H9 (cell line): ENCODE measurements around the gene SLC2A14. TPM values are rescaled to one million over a fixed set of nuclear protein-coding genes. Genes with fewer than 3 reads are reported as not detected.
"Not testable (repeated sequence)": the region's sequence is repeated elsewhere in the genome, so short reads cannot be mapped to it uniquely, and the experiment has no call there.

Source experiments
- DNase-seq: peaks from one replicate; pipeline ENCODE4 v3.0.0-alpha.2; 2017
- H2AFZ ChIP-seq: one replicate; pipeline ENCODE4 v1.6.1; 2013; ENCODE audit warnings: mild to moderate bottlenecking, low read length, control low read depth, moderate library complexity
- H2AK5ac ChIP-seq: 2 replicates; pipeline ENCODE4 v1.6.1; 2013; ENCODE audit warnings: low read length, control low read depth, mixed read lengths; ENCODE audit not compliant: insufficient read length
- H2BK120ac ChIP-seq: one replicate; pipeline ENCODE4 v1.6.1; 2013; ENCODE audit warnings: low read depth, mild to moderate bottlenecking, low read length, control low read depth, inconsistent platforms; ENCODE audit not compliant: poor library complexity, severe bottlenecking
- H2BK12ac ChIP-seq: 2 replicates; pipeline ENCODE4 v1.6.1; 2013; ENCODE audit warnings: low read length, control low read depth, mixed read lengths, low read depth; ENCODE audit not compliant: insufficient read length
- H2BK15ac ChIP-seq: 2 replicates; pipeline ENCODE4 v1.6.1; 2013; ENCODE audit warnings: low read depth, low read length, control low read depth
- H2BK20ac ChIP-seq: one replicate; pipeline ENCODE4 v1.6.1; 2013; ENCODE audit warnings: low read depth, mild to moderate bottlenecking, low read length, control low read depth, inconsistent platforms; ENCODE audit not compliant: poor library complexity, severe bottlenecking
- H2BK5ac ChIP-seq: 2 replicates; pipeline ENCODE4 v1.6.1; 2013; ENCODE audit warnings: low read length, control low read depth, mixed read lengths; ENCODE audit not compliant: insufficient read length
- H3K14ac ChIP-seq: 2 replicates; pipeline ENCODE4 v1.6.1; 2013; ENCODE audit warnings: low read length, control low read depth; ENCODE audit not compliant: insufficient read depth
- H3K18ac ChIP-seq: 2 replicates; pipeline ENCODE4 v1.6.1; 2013; ENCODE audit warnings: low read depth, mild to moderate bottlenecking, mixed read lengths, low read length, control low read depth; ENCODE audit not compliant: insufficient read length
- H3K23ac ChIP-seq: 2 replicates; pipeline ENCODE4 v1.6.1; 2013; ENCODE audit warnings: low read length, control low read depth, mixed read lengths, low read depth; ENCODE audit not compliant: insufficient read length
- H3K23me2 ChIP-seq: 2 replicates; pipeline ENCODE4 v1.6.1; 2013; ENCODE audit warnings: low read depth, mild to moderate bottlenecking, mixed read lengths, low read length, control low read depth; ENCODE audit not compliant: insufficient read length, poor library complexity, severe bottlenecking
- H3K27ac ChIP-seq: 2 replicates; pipeline ENCODE4 v1.5.1; 2013; ENCODE audit warnings: low read length, control low read depth, mixed read lengths, low read depth; ENCODE audit not compliant: insufficient read length
- H3K27me3 ChIP-seq: 2 replicates; pipeline ENCODE4 v1.6.1; 2013; ENCODE audit warnings: low read length, control low read depth, inconsistent platforms; ENCODE audit not compliant: insufficient read depth
- H3K4ac ChIP-seq: 2 replicates; pipeline ENCODE4 v1.6.1; 2013; ENCODE audit warnings: low read depth, mild to moderate bottlenecking, control low read depth, inconsistent platforms, low read length, moderate library complexity
- H3K4me1 ChIP-seq: 2 replicates; pipeline ENCODE4 v1.6.1; 2013; ENCODE audit warnings: low read length, control low read depth, inconsistent platforms; ENCODE audit not compliant: insufficient read depth
- H3K4me2 ChIP-seq: 2 replicates; pipeline ENCODE4 v1.6.1; 2013; ENCODE audit warnings: low read length, control low read depth, mixed read lengths; ENCODE audit not compliant: insufficient read length, insufficient read depth
- H3K56ac ChIP-seq: 2 replicates; pipeline ENCODE4 v1.6.1; 2013; ENCODE audit warnings: low read depth, mild to moderate bottlenecking, mixed read lengths, low read length, control low read depth; ENCODE audit not compliant: insufficient read length
- H3K79me1 ChIP-seq: 2 replicates; pipeline ENCODE4 v1.6.1; 2013; ENCODE audit warnings: low read depth, mild to moderate bottlenecking, moderate library complexity, low read length, control low read depth, inconsistent platforms; ENCODE audit not compliant: insufficient read depth, poor library complexity, severe bottlenecking
- H3K79me2 ChIP-seq: 2 replicates; pipeline ENCODE4 v1.6.1; 2013; ENCODE audit warnings: low read length, control low read depth, inconsistent platforms; ENCODE audit not compliant: insufficient read depth
- H3K9ac ChIP-seq: 2 replicates; pipeline ENCODE4 v1.6.1; 2013; ENCODE audit warnings: low read length, control low read depth, mixed read lengths; ENCODE audit not compliant: insufficient read length; ENCODE audit errors: extremely low read depth
- H3K9me3 ChIP-seq: one replicate; pipeline ENCODE4 v1.6.1; 2013; ENCODE audit warnings: low read depth, low read length, inconsistent platforms; ENCODE audit not compliant: control insufficient read depth
- H3T11ph ChIP-seq: one replicate; pipeline ENCODE4 v1.6.1; 2013; ENCODE audit warnings: mild to moderate bottlenecking, low read length, control low read depth, inconsistent platforms
- H4K20me1 ChIP-seq: one replicate; pipeline ENCODE4 v1.6.1; 2013; ENCODE audit not compliant: control insufficient read depth, insufficient read length, insufficient read depth
- H4K5ac ChIP-seq: 2 replicates; pipeline ENCODE4 v1.6.1; 2013; ENCODE audit warnings: low read depth, mild to moderate bottlenecking, mixed read lengths, low read length, control low read depth; ENCODE audit not compliant: insufficient read length
- H4K8ac ChIP-seq: replicated peaks from 2 replicates; pipeline ENCODE4 v1.6.1; 2013; ENCODE audit warnings: low read length, control low read depth, mixed read lengths, low read depth; ENCODE audit not compliant: insufficient read length
- H4K91ac ChIP-seq: 2 replicates; pipeline ENCODE4 v1.6.1; 2013; ENCODE audit warnings: low read depth, mild to moderate bottlenecking, moderate library complexity, mixed read lengths, low read length, control low read depth; ENCODE audit not compliant: insufficient read length
- H3K27ac Mint-ChIP-seq, 3 experiments: 2 replicates in 2 of 3; 3 replicates in 1 of 3; pipeline ENCODE4 v1.8.0; 2020 to 2021; ENCODE audit warnings: mixed read lengths in 3 of 3, mild to moderate bottlenecking in 1 of 3, moderate library complexity in 1 of 3
- H3K27me3 Mint-ChIP-seq: 2 replicates; pipeline ENCODE4 v1.8.0; 2021; ENCODE audit warnings: low read depth, mild to moderate bottlenecking, moderate library complexity, mixed read lengths
- H3K36me3 Mint-ChIP-seq, 3 experiments: 2 replicates in 2 of 3; 3 replicates in 1 of 3; pipeline ENCODE4 v1.8.0; 2020 to 2021; ENCODE audit warnings: low read depth in 3 of 3, mixed read lengths in 3 of 3; ENCODE audit not compliant: insufficient read depth in 1 of 3
- H3K4me1 Mint-ChIP-seq, 2 experiments: 2 replicates each; pipeline ENCODE4 v1.8.0; 2020; ENCODE audit warnings: mixed read lengths in 2 of 2
- H3K4me3 Mint-ChIP-seq, 2 experiments: 2 replicates in 1 of 2; 3 replicates in 1 of 2; pipeline ENCODE4 v1.8.0; 2020 to 2021; ENCODE audit warnings: mild to moderate bottlenecking in 2 of 2, mixed read lengths in 2 of 2, moderate library complexity in 1 of 2
- H3K9me3 Mint-ChIP-seq, 2 experiments: 2 replicates in 1 of 2; 3 replicates in 1 of 2; pipeline ENCODE4 v1.8.0; 2020; ENCODE audit warnings: mild to moderate bottlenecking in 2 of 2, mixed read lengths in 2 of 2, moderate library complexity in 1 of 2
- WGBS: extraction: QIAGEN DNeasy Blood & Tissue Kit; methylation state at CpG from one replicate; pipeline ENCODE4 v1.1.7; 2013; ENCODE audit warnings: missing lambda C conversion rate, low lambda C conversion rate, mixed read lengths; ENCODE audit not compliant: insufficient read length; ENCODE audit errors: extremely low coverage; 5-methylcytosine and 5-hydroxymethylcytosine counted together
- total RNA-seq: library from RNA; stranded (reverse); gene quantifications from 2 replicates; pipeline ENCODE4 v1.2.1, GENCODE V29; 2021
- TF ChIP-seq, protein P1 (sequence below): fragments of 200-600 bp; sonication (generic); conservative IDR thresholded peaks from 3 replicates; pipeline ENCODE4 v1.8.0; 2021; ENCODE audit warnings: antibody characterized with exemption, mild to moderate bottlenecking

The SLC2A14 gene
- total RNA-seq, 1 experiment from 2014 or later: 19.1 TPM

GRCh38 chr12:7806863-7807487 lies 65.7 kb downstream of the SLC2A14 start:
- Histone ChIP-seq H3K14ac (no peak overlapping the region), H3K4me2 (no peak overlapping the region), H2BK20ac (no peak overlapping the region), H2AK5ac (no peak overlapping the region), H4K8ac (no peak overlapping the region), H3K9me3 (no peaks in the 10 kb centered on the region), H3K79me2 (no peaks in the 10 kb centered on the region), H2BK15ac (no peak overlapping the region), H2BK5ac (no peak overlapping the region), H3K27ac (no peak overlapping the region), H4K91ac (no peak overlapping the region), H3K27me3 (no peaks in the 10 kb centered on the region), H3K79me1 (no peaks in the 10 kb centered on the region), H3K18ac (no peak overlapping the region), H3K4ac (no peak overlapping the region), H2AFZ (no peak overlapping the region), H4K5ac (no peak overlapping the region), H4K20me1 (no peaks in the 10 kb centered on the region), H3K23me2 (no peaks in the 10 kb centered on the region), H2BK12ac (no peak overlapping the region), H2BK120ac (no peak overlapping the region), H3K56ac (no peak overlapping the region), H3K9ac (no peak overlapping the region), H3T11ph (no peak overlapping the region), H3K4me1 (no peaks in the 10 kb centered on the region; the same call in 1 of the 2 replicates), H3K23ac (no peak overlapping the region)
- Mint-ChIP-seq H3K9me3 (no peaks in the 10 kb centered on the region), H3K4me1 (peaks cover 11 to 19% of the 10 kb centered on the region in 2 experiments), H3K27ac (no peak overlapping the region; a peak in 3 of 7 replicates), H3K36me3 (peaks cover 8 to 11% (median 10%) of the 10 kb centered on the region in 3 experiments; a peak in 4 of 7 replicates), H3K27me3 (no peaks in the 10 kb centered on the region), H3K4me3 (no peak overlapping the region)
- peak; percentile 87 for DNase-seq
- TF ChIP-seq, protein P1, sequence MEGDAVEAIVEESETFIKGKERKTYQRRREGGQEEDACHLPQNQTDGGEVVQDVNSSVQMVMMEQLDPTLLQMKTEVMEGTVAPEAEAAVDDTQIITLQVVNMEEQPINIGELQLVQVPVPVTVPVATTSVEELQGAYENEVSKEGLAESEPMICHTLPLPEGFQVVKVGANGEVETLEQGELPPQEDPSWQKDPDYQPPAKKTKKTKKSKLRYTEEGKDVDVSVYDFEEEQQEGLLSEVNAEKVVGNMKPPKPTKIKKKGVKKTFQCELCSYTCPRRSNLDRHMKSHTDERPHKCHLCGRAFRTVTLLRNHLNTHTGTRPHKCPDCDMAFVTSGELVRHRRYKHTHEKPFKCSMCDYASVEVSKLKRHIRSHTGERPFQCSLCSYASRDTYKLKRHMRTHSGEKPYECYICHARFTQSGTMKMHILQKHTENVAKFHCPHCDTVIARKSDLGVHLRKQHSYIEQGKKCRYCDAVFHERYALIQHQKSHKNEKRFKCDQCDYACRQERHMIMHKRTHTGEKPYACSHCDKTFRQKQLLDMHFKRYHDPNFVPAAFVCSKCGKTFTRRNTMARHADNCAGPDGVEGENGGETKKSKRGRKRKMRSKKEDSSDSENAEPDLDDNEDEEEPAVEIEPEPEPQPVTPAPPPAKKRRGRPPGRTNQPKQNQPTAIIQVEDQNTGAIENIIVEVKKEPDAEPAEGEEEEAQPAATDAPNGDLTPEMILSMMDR: peak; percentile 99
- WGBS: no CpG with 5 or more reads among the region's 2 CpGs

- H2BK15ac ChIP-seq, DNase-seq, H2BK20ac ChIP-seq, H3K27me3 Mint-ChIP-seq, H3K23ac ChIP-seq, H3K27ac ChIP-seq, H3K9ac ChIP-seq, H3K27me3 ChIP-seq, H3K4me1 ChIP-seq, H4K8ac ChIP-seq, H3K4me2 ChIP-seq, H2AFZ ChIP-seq, H3K79me1 ChIP-seq, H3K23me2 ChIP-seq, H3K4me3 Mint-ChIP-seq, H3T11ph ChIP-seq, H3K9me3 Mint-ChIP-seq, H2AK5ac ChIP-seq, H2BK5ac ChIP-seq, H3K9me3 ChIP-seq, H3K4ac ChIP-seq, H4K20me1 ChIP-seq, H3K18ac ChIP-seq, H2BK120ac ChIP-seq, H2BK12ac ChIP-seq, H3K56ac ChIP-seq, H4K5ac ChIP-seq, H4K91ac ChIP-seq, H3K14ac ChIP-seq, H3K79me2 ChIP-seq: not testable (repeated sequence)
- no CpG with 5 or more reads among the region's 6 CpGs for WGBS
- Mint-ChIP-seq H3K4me1 (peaks cover 13 to 19% of the 10 kb centered on the region in 2 experiments), H3K36me3 (peaks cover 8 to 16% (median 11%) of the 10 kb centered on the region in 3 experiments; a peak in 5 of 7 replicates), H3K27ac (peak overlapping the region in 2 of 3 experiments; percentile 2 to 89; a peak in 2 of 7 replicates)
Measured at GRCh38 chr12:7806319-7806718, 66.4 kb downstream of the SLC2A14 start.
